Right atrium auricular region (tissue), 2 donors: ENCODE results near the gene ARHGEF37. TPM values are rescaled to one million over a fixed set of nuclear protein-coding genes. Genes with fewer than 3 reads are reported as not detected.

Experiments
- DNase-seq: peaks from one replicate; pipeline ENCODE4 v3.0.0-alpha.2; 2019; ENCODE audit warnings: low spot score
- H3K27ac ChIP-seq, 2 donors: fragments of 200-600 bp; sonication (generic); 1 replicate in 1 of 2; 2 replicates in 1 of 2; pipeline ENCODE4 v1.5.1; 2016 to 2019
- H3K27me3 ChIP-seq, 2 donors: fragments of 200-600 bp; sonication (generic); one replicate each; pipeline versions ENCODE4 v1.5.1 to v1.6.0; 2017 to 2019
- H3K36me3 ChIP-seq: fragments of 200-600 bp; sonication (generic); one replicate; pipeline ENCODE4 v1.5.1; 2016
- H3K4me1 ChIP-seq, 2 donors: fragments of 200-600 bp; sonication (generic); one replicate each; pipeline versions ENCODE4 v1.5.1 to v1.6.0; 2017 to 2019
- H3K4me3 ChIP-seq, 2 donors: fragments of 200-600 bp; sonication (generic); 1 replicate in 1 of 2; 2 replicates in 1 of 2; pipeline ENCODE4 v1.5.1; 2017 to 2019; ENCODE audit warnings: mild to moderate bottlenecking in 1 of 2, moderate library complexity in 1 of 2
- H3K9me3 ChIP-seq, 2 donors: fragments of 200-600 bp; sonication (generic); one replicate each; pipeline ENCODE4 v1.5.1; 2019
- CTCF ChIP-seq, 2 donors: fragments of 200-600 bp; sonication (generic); IDR thresholded peaks; one replicate each; pipeline ENCODE4 v1.5.1; 2019; ENCODE audit warnings: antibody characterized with exemption in 2 of 2
- total RNA-seq, 2 donors: library from RNA; depleted of rRNA; stranded (reverse); fragments of >200 nt; gene quantifications; one replicate each; pipeline ENCODE4 v1.1.0, GENCODE V29; 2016

Gene ARHGEF37
- total RNA-seq, 2 donors from 2014 or later, result 11.0 to 13.7 TPM

GRCh38 chr5:149683964-149684363 is 102.7 kb downstream of the ARHGEF37 start:
- H3K4me3 ChIP-seq, result no peak overlapping the region
- TF ChIP-seq CTCF (IDR thresholded peaks at IDR 0.05), result no peak
- H3K36me3 ChIP-seq, result no peaks in the 10 kb centered on the region
- DNase-seq, result no peak
- no peaks in the 10 kb centered on the region for H3K9me3 ChIP-seq
- peaks cover 0 to 37% of the 10 kb centered on the region in 2 donors for H3K4me1 ChIP-seq
- peak overlapping the region in 1 of 2 donors; percentile 5 for H3K27ac ChIP-seq
- no peaks in the 10 kb centered on the region for H3K27me3 ChIP-seq

- no peak for DNase-seq
- Histone ChIP-seq H3K9me3 (no peaks in the 10 kb centered on the region), H3K27ac (peak overlapping the region in 1 of 2 donors; percentile 49), H3K4me1 (peaks cover 0 to 37% of the 10 kb centered on the region in 2 donors), H3K36me3 (no peaks in the 10 kb centered on the region), H3K27me3 (no peaks in the 10 kb centered on the region), H3K4me3 (no peak overlapping the region)
- TF ChIP-seq CTCF (IDR thresholded peaks at IDR 0.05), result no peak
Observed at GRCh38 chr5:149684371-149684770, 103.1 kb downstream of the ARHGEF37 start.

Other genes with a start within 250 kb of the ARHGEF37 start
- gene GRPEL2, start 236.0 kb upstream of the ARHGEF37 start, total RNA-seq, result 10 to 100 TPM in 1 of 2 donors, 1 to 10 TPM in 1; 6.9 to 10.7 TPM
- gene PCYOX1L, start 223.5 kb upstream of the ARHGEF37 start, total RNA-seq, result 1 to 10 TPM; 4.0 to 5.6 TPM
- 1 to 10 TPM in 1 of 2 donors, under 1 TPM in 1; 0.83 to 2.9 TPM for gene IL17B, start 202.2 kb upstream of the ARHGEF37 start, total RNA-seq
- 100 to 1,000 TPM; 171 to 192 TPM for gene CSNK1A1, start 30.1 kb upstream of the ARHGEF37 start, total RNA-seq
- 10 to 100 TPM; 10.1 to 11.4 TPM for gene PPARGC1B, start 148.8 kb downstream of the ARHGEF37 start, total RNA-seq